MCF 10A (cell line): Measurements from ENCODE around the gene ZNF560. TPM values are rescaled to one million over a fixed set of nuclear protein-coding genes. Genes with fewer than 3 reads are reported as not detected.

Source experiments
- BruUV-seq: library from RNA; stranded (reverse); fragments of 400-500 nt; replicated peaks from 2 replicates; lab custom pipeline; 2021; lab: Mats Ljungman, UMichigan
- CTCF ChIA-PET: fragments of 300-600 bp; sonication (Branson Sonifier 250); formaldehyde crosslinking; extraction: SDS; loops from one replicate; lab custom pipeline; 2021; ENCODE audit warnings: antibody characterized with exemption, inconsistent platforms; lab: Yijun Ruan, JAX
- POLR2A ChIA-PET: fragments of 300-600, 350-650 bp; sonication (Branson Sonifier 250); formaldehyde crosslinking; extraction: SDS; loops from one replicate; lab custom pipeline; 2020; ENCODE audit warnings: antibody characterized with exemption, inconsistent platforms; lab: Yijun Ruan, JAX
- DNase-seq: peaks from one replicate; pipeline ENCODE4 v3.0.0-alpha.2; 2018; ENCODE audit not compliant: unreplicated experiment
- H3K27ac Mint-ChIP-seq: one replicate; pipeline ENCODE4 v1.8.0; 2022; ENCODE audit warnings: mild to moderate bottlenecking, low read depth, mixed read lengths; ENCODE audit not compliant: unreplicated experiment
- H3K27me3 Mint-ChIP-seq: one replicate; pipeline ENCODE4 v1.8.0; 2022; ENCODE audit warnings: mixed read lengths; ENCODE audit not compliant: insufficient read depth, unreplicated experiment
- H3K36me3 Mint-ChIP-seq: one replicate; pipeline ENCODE4 v1.8.0; 2022; ENCODE audit warnings: mild to moderate bottlenecking, moderate library complexity, mixed read lengths; ENCODE audit not compliant: insufficient read depth, unreplicated experiment
- H3K4me1 Mint-ChIP-seq: one replicate; pipeline ENCODE4 v1.8.0; 2022; ENCODE audit warnings: mixed read lengths; ENCODE audit not compliant: insufficient read depth, unreplicated experiment
- H3K4me3 Mint-ChIP-seq: one replicate; pipeline ENCODE4 v1.8.0; 2022; ENCODE audit warnings: mild to moderate bottlenecking, moderate library complexity, mixed read lengths; ENCODE audit not compliant: unreplicated experiment
- H3K9me3 Mint-ChIP-seq: one replicate; pipeline ENCODE4 v1.8.0; 2022; ENCODE audit warnings: mixed read lengths; ENCODE audit not compliant: unreplicated experiment
- intact Hi-C: fragments of 100-400 bp; cut with micrococcal nuclease; formaldehyde crosslinking; loops from 2 replicates; pipeline ENCODE4 v1.14.1; 2022
- total RNA-seq: library from RNA; stranded (reverse); gene quantifications from 2 replicates; pipeline ENCODE4 v1.2.3, GENCODE V29; 2022
- TF ChIP-seq, protein P1 (sequence below): fragments of 200-600 bp; IDR thresholded peaks from one replicate; pipeline ENCODE4 v1.8.0; 2022; ENCODE audit warnings: antibody characterized with exemption, mild to moderate bottlenecking; ENCODE audit not compliant: unreplicated experiment

ZNF560 gene
- total RNA-seq, 1 experiment from 2014 or later = not detected

DNA sequence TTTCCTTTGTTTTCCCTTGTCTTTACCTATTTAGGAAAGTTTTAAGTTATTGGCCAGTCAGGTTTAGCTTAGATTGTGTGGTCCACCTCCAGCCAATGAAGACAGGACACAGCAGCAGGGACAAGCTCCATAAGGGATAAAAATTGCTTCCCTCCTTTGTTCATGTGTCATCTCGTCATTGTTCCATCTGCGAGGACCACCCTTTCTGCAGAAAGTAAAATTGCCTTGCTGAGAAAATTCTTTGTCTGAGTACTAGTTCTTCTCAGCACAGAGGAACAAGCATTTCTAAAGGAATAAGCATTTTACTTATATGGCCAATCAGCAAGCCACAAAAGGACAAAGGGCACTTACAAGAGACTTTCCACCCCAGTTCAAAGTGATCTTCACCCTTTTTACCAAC lies 11.4 kb downstream of the ZNF560 start:
- TF ChIP-seq, protein P1, sequence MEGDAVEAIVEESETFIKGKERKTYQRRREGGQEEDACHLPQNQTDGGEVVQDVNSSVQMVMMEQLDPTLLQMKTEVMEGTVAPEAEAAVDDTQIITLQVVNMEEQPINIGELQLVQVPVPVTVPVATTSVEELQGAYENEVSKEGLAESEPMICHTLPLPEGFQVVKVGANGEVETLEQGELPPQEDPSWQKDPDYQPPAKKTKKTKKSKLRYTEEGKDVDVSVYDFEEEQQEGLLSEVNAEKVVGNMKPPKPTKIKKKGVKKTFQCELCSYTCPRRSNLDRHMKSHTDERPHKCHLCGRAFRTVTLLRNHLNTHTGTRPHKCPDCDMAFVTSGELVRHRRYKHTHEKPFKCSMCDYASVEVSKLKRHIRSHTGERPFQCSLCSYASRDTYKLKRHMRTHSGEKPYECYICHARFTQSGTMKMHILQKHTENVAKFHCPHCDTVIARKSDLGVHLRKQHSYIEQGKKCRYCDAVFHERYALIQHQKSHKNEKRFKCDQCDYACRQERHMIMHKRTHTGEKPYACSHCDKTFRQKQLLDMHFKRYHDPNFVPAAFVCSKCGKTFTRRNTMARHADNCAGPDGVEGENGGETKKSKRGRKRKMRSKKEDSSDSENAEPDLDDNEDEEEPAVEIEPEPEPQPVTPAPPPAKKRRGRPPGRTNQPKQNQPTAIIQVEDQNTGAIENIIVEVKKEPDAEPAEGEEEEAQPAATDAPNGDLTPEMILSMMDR = no peak
- H3K4me1 Mint-ChIP-seq = no peaks in the 10 kb centered on the region
- no peak overlapping the region for H3K27ac Mint-ChIP-seq
- CTCF ChIA-PET = no interaction called here
- no TSS peak for BruUV-seq
- DNase-seq = no peak
- POLR2A ChIA-PET = no interaction called here
- no peaks in the 10 kb centered on the region for H3K27me3 Mint-ChIP-seq
- no peaks in the 10 kb centered on the region for H3K36me3 Mint-ChIP-seq
- intact Hi-C loops = no loop called here
- H3K9me3 Mint-ChIP-seq = peaks cover 7% of the 10 kb centered on the region
- no peak overlapping the region for H3K4me3 Mint-ChIP-seq

DNA sequence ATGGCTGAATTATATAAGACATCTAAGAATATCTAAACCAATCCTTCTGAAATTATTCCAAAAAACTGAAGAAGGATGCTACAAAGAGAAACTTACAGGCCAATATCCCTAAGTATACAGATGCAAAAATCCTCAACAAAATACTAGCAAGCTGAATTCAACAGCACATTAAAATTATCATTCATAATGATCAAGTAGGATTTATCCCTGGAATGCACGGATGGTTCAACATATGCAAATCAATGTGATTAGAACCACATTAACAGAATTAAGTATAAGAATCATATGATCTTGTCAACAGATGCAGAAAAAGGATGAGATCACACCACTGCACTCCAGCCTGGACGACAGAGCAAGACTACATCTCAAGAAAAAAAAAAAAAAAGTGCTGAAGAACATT lies 13.3 kb downstream of the ZNF560 start:
- BruUV-seq = no TSS peak
- H3K4me3 Mint-ChIP-seq = no peak overlapping the region
- TF ChIP-seq, protein P1 = no peak

DNA sequence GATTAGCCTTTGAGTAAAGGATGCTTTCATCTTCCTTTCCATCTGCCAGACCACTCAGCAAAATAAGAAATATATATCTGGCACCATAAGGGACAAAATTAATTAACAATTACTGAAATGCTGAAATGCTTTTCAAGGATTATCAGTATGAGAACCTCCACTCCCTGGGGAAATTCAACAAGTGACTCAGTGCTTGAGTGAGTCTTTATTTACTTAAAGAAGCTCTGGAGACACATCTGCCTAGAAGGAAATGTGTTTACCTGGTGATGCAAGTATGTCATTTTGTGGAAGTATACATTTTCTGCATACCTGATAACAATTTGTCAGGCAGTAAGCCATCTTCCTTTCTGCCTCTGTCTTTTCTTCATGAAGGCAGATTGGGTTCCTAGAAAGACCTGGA lies 23.4 kb downstream of the ZNF560 start:
- BruUV-seq = no TSS peak
- no peak for DNase-seq
- POLR2A ChIA-PET = interaction anchor here (0.7 kb wide), 1 partner anchor 1495 kb away, joined by 3 read pairs; no protein-coding TSS in a partner anchor

More for the DNA sequence above, 13.3 kb downstream of the ZNF560 start:
- CTCF ChIA-PET = no interaction called here
- no peaks in the 10 kb centered on the region for H3K36me3 Mint-ChIP-seq
- DNase-seq = no peak
- H3K27me3 Mint-ChIP-seq = no peaks in the 10 kb centered on the region
- H3K4me1 Mint-ChIP-seq = no peaks in the 10 kb centered on the region
- intact Hi-C loops = no loop called here
- POLR2A ChIA-PET = no interaction called here
- no peak overlapping the region for H3K27ac Mint-ChIP-seq
- H3K9me3 Mint-ChIP-seq = peaks cover 13% of the 10 kb centered on the region

DNA sequence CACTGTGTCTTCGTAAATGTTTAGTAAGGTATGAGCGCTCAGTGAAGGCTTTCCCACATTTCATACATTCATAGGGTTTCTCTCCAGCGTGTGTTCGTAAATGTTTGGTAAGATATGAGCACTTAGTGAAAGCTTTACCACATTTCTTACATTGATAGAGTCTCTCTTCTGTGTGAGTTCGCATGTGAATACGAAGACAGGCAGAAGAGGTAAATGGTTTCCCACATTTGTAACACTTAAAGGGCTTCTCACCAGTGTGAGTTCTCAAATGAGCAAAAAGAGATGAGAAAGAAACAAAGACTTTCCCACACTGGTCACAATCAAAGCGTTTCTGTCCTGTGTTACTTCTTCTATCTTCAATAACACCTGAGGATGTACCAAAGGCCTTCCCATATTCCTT lies 31.3 kb downstream of the ZNF560 start:
- BruUV-seq = no TSS peak

More for the DNA sequence above, 23.4 kb downstream of the ZNF560 start:
- intact Hi-C loops = no loop called here
- no peaks in the 10 kb centered on the region for H3K27me3 Mint-ChIP-seq
- H3K4me1 Mint-ChIP-seq = no peaks in the 10 kb centered on the region
- no peak overlapping the region for H3K4me3 Mint-ChIP-seq
- TF ChIP-seq, protein P1 = no peak
- CTCF ChIA-PET = no interaction called here
- H3K9me3 Mint-ChIP-seq = peaks cover 47% of the 10 kb centered on the region
- peaks cover 6% of the 10 kb centered on the region for H3K36me3 Mint-ChIP-seq
- H3K27ac Mint-ChIP-seq = no peak overlapping the region

More for the DNA sequence above, 31.3 kb downstream of the ZNF560 start:
- H3K9me3 Mint-ChIP-seq = peaks cover 40% of the 10 kb centered on the region
- DNase-seq = no peak
- CTCF ChIA-PET = no interaction called here
- POLR2A ChIA-PET = no interaction called here
- H3K4me3 Mint-ChIP-seq = no peak overlapping the region
- no peaks in the 10 kb centered on the region for H3K4me1 Mint-ChIP-seq
- no peaks in the 10 kb centered on the region for H3K36me3 Mint-ChIP-seq
- intact Hi-C loops = no loop called here
- H3K27ac Mint-ChIP-seq = no peak overlapping the region
- TF ChIP-seq, protein P1 = no peak
- no peaks in the 10 kb centered on the region for H3K27me3 Mint-ChIP-seq
